ENCODE data around the gene CERT1. TPM values are rescaled to one million over a fixed set of nuclear protein-coding genes. Genes with fewer than 3 reads are reported as not detected.

CERT1 gene
- total and polyA plus RNA-seq, 9 of the 15 experiments (the other 6 are each of a cell fraction or from before 2014, with no cell fraction given), result 3.4 to 24.7 (median 9.8) TPM

DNA sequence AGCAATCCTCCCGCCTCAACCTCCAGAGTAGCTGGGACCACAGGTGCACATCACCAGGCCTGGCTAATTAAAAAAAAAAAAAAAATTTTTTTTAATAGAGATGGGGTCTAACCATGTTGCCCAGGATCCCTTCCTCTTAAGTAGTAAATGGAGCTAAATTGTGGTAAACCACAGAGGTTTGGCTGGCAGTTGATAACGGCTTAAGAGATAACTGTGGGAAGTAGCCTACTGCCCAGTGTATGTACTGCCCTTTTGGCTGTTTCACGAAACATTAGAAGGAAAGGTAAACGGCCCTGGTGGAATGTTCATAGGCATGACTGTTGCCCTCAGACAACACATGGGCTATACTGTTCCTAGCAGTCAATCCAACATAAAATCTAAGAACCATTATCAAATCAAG is 130.0 kb downstream of the CERT1 start (continued):
- TF ChIP-seq MAZ (CRISPR knock-in tag; conservative IDR thresholded peaks at IDR 0.05 in 1 of 2, IDR thresholded peaks at IDR 0.05 in 1 of 2) (no peak), SLC30A9 (CRISPR knock-in tag; IDR thresholded peaks at IDR 0.05) (no peak), ZNF445 (CRISPR knock-in tag; IDR thresholded peaks at IDR 0.05; ENCODE audit: low read depth) (no peak), CBFA2T2 (conservative IDR thresholded peaks at IDR 0.05) (peak; percentile 44), CBX3 (IDR thresholded peaks at IDR 0.05; ENCODE audit: borderline replicate concordance in 1 of 2, low read length in 2 of 2) (no peak), FOSL1 (tag; conservative IDR thresholded peaks at IDR 0.05) (peak; percentile 25; the same call in 1 of the 2 replicates)
- TF ChIP-seq, protein P1, sequence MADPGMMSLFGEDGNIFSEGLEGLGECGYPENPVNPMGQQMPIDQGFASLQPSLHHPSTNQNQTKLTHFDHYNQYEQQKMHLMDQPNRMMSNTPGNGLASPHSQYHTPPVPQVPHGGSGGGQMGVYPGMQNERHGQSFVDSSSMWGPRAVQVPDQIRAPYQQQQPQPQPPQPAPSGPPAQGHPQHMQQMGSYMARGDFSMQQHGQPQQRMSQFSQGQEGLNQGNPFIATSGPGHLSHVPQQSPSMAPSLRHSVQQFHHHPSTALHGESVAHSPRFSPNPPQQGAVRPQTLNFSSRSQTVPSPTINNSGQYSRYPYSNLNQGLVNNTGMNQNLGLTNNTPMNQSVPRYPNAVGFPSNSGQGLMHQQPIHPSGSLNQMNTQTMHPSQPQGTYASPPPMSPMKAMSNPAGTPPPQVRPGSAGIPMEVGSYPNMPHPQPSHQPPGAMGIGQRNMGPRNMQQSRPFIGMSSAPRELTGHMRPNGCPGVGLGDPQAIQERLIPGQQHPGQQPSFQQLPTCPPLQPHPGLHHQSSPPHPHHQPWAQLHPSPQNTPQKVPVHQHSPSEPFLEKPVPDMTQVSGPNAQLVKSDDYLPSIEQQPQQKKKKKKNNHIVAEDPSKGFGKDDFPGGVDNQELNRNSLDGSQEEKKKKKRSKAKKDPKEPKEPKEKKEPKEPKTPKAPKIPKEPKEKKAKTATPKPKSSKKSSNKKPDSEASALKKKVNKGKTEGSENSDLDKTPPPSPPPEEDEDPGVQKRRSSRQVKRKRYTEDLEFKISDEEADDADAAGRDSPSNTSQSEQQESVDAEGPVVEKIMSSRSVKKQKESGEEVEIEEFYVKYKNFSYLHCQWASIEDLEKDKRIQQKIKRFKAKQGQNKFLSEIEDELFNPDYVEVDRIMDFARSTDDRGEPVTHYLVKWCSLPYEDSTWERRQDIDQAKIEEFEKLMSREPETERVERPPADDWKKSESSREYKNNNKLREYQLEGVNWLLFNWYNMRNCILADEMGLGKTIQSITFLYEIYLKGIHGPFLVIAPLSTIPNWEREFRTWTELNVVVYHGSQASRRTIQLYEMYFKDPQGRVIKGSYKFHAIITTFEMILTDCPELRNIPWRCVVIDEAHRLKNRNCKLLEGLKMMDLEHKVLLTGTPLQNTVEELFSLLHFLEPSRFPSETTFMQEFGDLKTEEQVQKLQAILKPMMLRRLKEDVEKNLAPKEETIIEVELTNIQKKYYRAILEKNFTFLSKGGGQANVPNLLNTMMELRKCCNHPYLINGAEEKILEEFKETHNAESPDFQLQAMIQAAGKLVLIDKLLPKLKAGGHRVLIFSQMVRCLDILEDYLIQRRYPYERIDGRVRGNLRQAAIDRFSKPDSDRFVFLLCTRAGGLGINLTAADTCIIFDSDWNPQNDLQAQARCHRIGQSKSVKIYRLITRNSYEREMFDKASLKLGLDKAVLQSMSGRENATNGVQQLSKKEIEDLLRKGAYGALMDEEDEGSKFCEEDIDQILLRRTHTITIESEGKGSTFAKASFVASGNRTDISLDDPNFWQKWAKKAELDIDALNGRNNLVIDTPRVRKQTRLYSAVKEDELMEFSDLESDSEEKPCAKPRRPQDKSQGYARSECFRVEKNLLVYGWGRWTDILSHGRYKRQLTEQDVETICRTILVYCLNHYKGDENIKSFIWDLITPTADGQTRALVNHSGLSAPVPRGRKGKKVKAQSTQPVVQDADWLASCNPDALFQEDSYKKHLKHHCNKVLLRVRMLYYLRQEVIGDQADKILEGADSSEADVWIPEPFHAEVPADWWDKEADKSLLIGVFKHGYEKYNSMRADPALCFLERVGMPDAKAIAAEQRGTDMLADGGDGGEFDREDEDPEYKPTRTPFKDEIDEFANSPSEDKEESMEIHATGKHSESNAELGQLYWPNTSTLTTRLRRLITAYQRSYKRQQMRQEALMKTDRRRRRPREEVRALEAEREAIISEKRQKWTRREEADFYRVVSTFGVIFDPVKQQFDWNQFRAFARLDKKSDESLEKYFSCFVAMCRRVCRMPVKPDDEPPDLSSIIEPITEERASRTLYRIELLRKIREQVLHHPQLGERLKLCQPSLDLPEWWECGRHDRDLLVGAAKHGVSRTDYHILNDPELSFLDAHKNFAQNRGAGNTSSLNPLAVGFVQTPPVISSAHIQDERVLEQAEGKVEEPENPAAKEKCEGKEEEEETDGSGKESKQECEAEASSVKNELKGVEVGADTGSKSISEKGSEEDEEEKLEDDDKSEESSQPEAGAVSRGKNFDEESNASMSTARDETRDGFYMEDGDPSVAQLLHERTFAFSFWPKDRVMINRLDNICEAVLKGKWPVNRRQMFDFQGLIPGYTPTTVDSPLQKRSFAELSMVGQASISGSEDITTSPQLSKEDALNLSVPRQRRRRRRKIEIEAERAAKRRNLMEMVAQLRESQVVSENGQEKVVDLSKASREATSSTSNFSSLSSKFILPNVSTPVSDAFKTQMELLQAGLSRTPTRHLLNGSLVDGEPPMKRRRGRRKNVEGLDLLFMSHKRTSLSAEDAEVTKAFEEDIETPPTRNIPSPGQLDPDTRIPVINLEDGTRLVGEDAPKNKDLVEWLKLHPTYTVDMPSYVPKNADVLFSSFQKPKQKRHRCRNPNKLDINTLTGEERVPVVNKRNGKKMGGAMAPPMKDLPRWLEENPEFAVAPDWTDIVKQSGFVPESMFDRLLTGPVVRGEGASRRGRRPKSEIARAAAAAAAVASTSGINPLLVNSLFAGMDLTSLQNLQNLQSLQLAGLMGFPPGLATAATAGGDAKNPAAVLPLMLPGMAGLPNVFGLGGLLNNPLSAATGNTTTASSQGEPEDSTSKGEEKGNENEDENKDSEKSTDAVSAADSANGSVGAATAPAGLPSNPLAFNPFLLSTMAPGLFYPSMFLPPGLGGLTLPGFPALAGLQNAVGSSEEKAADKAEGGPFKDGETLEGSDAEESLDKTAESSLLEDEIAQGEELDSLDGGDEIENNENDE (IDR thresholded peaks at IDR 0.05; ENCODE audit: low read depth, low read length), result no peak
